Sigmoid colon (tissue), 7 donors: Measurements from ENCODE around the gene RPH3AL. TPM values are rescaled to one million over a fixed set of nuclear protein-coding genes. Genes with fewer than 3 reads are reported as not detected.
"Not testable (repeated sequence)": the region's sequence is repeated elsewhere in the genome, so short reads cannot be mapped to it uniquely, and the experiment has no call there.

Experiments used
- DNase-seq: peaks from one replicate; pipeline ENCODE4 v3.0.0-alpha.2; 2019
- H3K27ac ChIP-seq, 4 donors: fragments of 200-600 bp; sonication (generic); one replicate each; pipeline ENCODE4 v1.5.1; 2016 to 2019; ENCODE audit warnings: mild to moderate bottlenecking in 1 of 4
- H3K27me3 ChIP-seq, 3 donors: fragments of 200-600 bp; sonication (generic); one replicate each; pipeline ENCODE4 v1.5.1; 2019; ENCODE audit warnings: mild to moderate bottlenecking in 1 of 3
- H3K36me3 ChIP-seq, 4 donors: fragments of 200-600 bp; sonication (generic); one replicate each; pipeline ENCODE4 v1.5.1; 2016 to 2019
- H3K4me1 ChIP-seq, 4 donors: fragments of 200-600 bp; sonication (generic); one replicate each; pipeline ENCODE4 v1.5.1; 2017 to 2019
- H3K4me3 ChIP-seq, 4 donors: fragments of 200-600 bp; sonication (generic); one replicate each; pipeline ENCODE4 v1.5.1; 2017 to 2019; ENCODE audit warnings: mild to moderate bottlenecking in 2 of 4, moderate library complexity in 1 of 4
- H3K9me3 ChIP-seq, 4 donors: fragments of 200-600 bp in 3 of 4; sonication (generic) in 3 of 4; one replicate each; pipeline versions ENCODE4 v1.5.1 to v1.6.1; 2013 to 2019
- CTCF ChIP-seq, 4 experiments: fragments of 450-650 bp in 3 of 4; fragments of 200-600 bp in 1 of 4; IDR thresholded peaks; one replicate each; pipeline ENCODE4 v1.5.1; 2016 to 2019; ENCODE audit warnings: antibody characterized with exemption in 4 of 4, mild to moderate bottlenecking in 3 of 4, moderate library complexity in 2 of 4
- EP300 ChIP-seq, 4 donors: sonication (generic); formaldehyde crosslinking; IDR thresholded peaks; one replicate each; pipeline ENCODE4 v1.6.1; 2017; ENCODE audit warnings: antibody characterized with exemption in 4 of 4
- POLR2A ChIP-seq, 2 donors: fragments of 450-650 bp; IDR thresholded peaks; one replicate each; pipeline ENCODE4 v1.6.1; 2016; ENCODE audit warnings: antibody characterized with exemption in 2 of 2, mild to moderate bottlenecking in 2 of 2, moderate library complexity in 2 of 2
- POLR2AphosphoS5 ChIP-seq, 4 donors: sonication (generic); formaldehyde crosslinking; IDR thresholded peaks; one replicate each; pipeline ENCODE4 v1.6.1; 2017; ENCODE audit warnings: antibody characterized with exemption in 4 of 4
- WGBS, 2 donors: extraction: QIAGEN DNeasy Blood & Tissue Kit; methylation state at CpG; one replicate each; pipeline ENCODE4 v1.1.7; 2013; 5-methylcytosine and 5-hydroxymethylcytosine counted together
- intact Hi-C: fragments of 100-400 bp; cut with DNase I; formaldehyde crosslinking; loops from one replicate; pipeline ENCODE4 v1.15.1; 2023
- polyA plus RNA-seq, 3 donors: library from polyadenylated mRNA; stranded (reverse); fragments of 200-250 nt; gene quantifications; one replicate each; pipeline ENCODE4 v1.2.3, GENCODE V29; 2013
- total RNA-seq, 4 donors: library from RNA; depleted of rRNA; stranded (reverse); fragments of >200 nt; gene quantifications; one replicate each; pipeline ENCODE4 v1.1.0, GENCODE V29; 2016
- donor health status: healthy with polysubstance abuse.
- donor health status: Bipolar disorder and iron deficiency.
- donor health status: healthy.

RPH3AL gene
- total and polyA plus RNA-seq, 7 donors, result 1.8 to 23.1 (median 12.7) TPM

DNA sequence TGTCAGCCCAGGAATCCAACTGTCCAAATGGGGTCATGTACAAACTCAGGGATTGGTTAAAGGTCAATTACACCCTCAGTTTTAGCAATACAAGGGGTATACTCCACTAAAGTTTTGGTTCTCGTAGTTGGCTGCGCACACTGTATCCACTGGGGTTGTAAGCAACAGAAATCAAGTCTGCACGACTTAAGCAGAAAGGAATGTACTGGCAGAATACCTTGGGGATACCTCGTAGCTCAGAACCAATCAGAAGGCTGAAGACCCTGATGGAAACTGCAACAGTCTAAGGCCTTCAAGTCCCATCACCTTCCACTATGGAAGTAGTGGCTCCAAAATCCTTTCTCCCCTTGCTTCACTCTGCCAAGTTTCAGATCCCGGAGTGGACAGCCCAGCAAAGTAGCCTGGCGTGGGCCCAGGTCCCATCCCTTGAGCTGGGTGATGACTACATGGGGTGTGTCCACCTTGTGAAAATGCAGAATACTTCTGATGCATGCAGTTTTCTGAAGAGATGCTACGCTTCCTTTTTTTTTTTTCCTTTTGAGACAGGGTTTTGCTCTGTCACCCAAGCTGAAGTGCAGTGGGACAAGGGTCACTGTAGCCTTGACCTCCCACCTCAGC is 21.1 kb upstream of the RPH3AL start:
- no peak for DNase-seq
- intact Hi-C loops, result no loop called here

DNA sequence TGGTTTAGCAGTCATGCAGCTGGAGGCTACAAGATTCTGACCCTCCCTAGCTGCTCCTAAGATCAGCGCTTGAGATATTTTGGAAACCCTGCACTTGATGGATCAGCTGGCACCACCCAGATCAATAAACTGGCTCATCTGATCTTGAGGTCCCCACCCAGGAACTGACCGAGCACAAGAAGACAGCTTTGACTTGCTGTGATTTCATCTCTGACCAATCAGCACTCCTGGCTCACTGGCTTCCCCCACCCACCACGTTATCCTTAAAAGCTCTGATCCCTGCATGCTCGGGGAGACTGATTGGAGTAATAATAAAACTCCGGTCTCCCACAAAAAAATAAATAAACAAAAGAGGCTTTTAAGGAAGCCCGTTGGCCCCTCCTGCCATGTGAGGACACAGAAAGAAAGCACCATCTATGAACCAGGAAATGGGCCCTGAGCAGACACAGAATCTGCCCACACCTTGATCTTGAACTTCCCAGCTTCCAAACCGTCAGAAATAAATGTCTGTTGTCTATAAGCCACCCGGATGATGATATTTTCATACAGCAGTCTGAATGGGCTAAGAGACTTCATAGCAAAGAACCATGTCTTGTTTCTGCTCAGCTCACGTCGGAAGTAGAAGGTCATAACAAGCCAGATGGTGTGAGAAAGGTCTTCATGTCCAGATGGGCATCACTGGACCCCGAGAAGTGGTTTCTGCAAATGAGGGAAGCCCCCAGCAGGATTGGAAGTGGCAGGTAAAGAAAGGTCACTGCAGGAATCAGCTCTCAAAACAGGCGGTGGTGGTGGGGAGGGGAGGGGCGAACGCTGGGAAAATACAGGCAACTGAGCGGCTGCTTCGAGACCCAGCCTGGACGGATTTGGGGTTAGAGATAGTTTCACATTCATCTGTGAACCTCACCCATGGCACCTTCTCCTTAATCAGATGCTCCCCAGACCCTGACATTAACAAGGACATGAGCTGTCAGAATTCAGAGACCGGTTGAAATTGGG is 19.8 kb upstream of the RPH3AL start:
- no peak for DNase-seq
- H3K27ac ChIP-seq, result no peak overlapping the region
- H3K9me3 ChIP-seq, result peaks cover 0 to 2% (median 0%) of the 10 kb centered on the region in 4 donors
- no peaks in the 10 kb centered on the region for H3K4me1 ChIP-seq
- no peak for TF ChIP-seq EP300 (IDR thresholded peaks at IDR 0.05)
- TF ChIP-seq POLR2AphosphoS5 (IDR thresholded peaks at IDR 0.05), result no peak
- TF ChIP-seq POLR2A (IDR thresholded peaks at IDR 0.05), result no peak
- TF ChIP-seq CTCF (IDR thresholded peaks at IDR 0.05), result no peak
- no peaks in the 10 kb centered on the region for H3K27me3 ChIP-seq
- H3K36me3 ChIP-seq, result no peaks in the 10 kb centered on the region
- no peak overlapping the region for H3K4me3 ChIP-seq
- 56 to 73% methylated on average over 18 of the region's 18 CpGs for WGBS, 2 donors
- intact Hi-C loops, result no loop called here

More for the DNA sequence above, 21.1 kb upstream of the RPH3AL start:
- H3K9me3 ChIP-seq, result no peaks in the 10 kb centered on the region
- H3K4me1 ChIP-seq, result no peaks in the 10 kb centered on the region
- WGBS, 2 donors, result 77 to 79% methylated on average over 7 of the region's 7 CpGs
- H3K27ac ChIP-seq, result no peak overlapping the region
- no peaks in the 10 kb centered on the region for H3K36me3 ChIP-seq
- no peak for TF ChIP-seq POLR2A (IDR thresholded peaks at IDR 0.05)
- H3K4me3 ChIP-seq, result no peak overlapping the region
- H3K27me3 ChIP-seq, result no peaks in the 10 kb centered on the region

- intact Hi-C loops, result no loop called here
- H3K27ac ChIP-seq, result no peak overlapping the region
Measured at GRCh38 chr17:371583-371982, 19.0 kb upstream of the RPH3AL start.

DNA sequence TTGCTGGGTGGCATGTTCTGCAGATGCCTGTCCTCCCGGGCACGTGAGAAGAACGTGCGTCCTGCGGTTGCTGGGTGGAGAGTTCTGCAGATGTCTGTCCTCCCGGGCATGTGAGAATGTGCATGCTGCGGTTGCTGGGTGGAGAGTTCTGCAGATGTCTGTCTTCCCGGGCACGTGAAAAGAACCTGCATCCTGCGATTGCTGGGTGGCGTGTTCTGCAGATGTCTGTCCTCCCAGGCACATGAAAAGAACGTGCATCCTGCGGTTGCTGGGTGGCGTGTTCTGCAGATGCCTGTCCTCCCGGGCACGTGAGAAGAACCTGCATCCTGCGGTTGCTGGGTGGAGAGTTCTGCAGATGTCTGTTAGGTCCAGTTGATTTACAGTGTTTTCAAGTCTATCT is 15.0 kb upstream of the RPH3AL start:
- intact Hi-C loops, H3K36me3 ChIP-seq, H3K4me3 ChIP-seq, H3K4me1 ChIP-seq, DNase-seq, H3K9me3 ChIP-seq, H3K27ac ChIP-seq, H3K27me3 ChIP-seq: not testable (repeated sequence)
- WGBS, 2 donors, result 95 to 97% methylated on average over 17 of the region's 17 CpGs

More at GRCh38 chr17:371583-371982, 19.0 kb upstream of the RPH3AL start:
- H3K4me1 ChIP-seq, result no peaks in the 10 kb centered on the region
- peaks cover 0 to 2% (median 0%) of the 10 kb centered on the region in 4 donors for H3K9me3 ChIP-seq
- H3K36me3 ChIP-seq, result no peaks in the 10 kb centered on the region
- H3K4me3 ChIP-seq, result no peak overlapping the region
- H3K27me3 ChIP-seq, result no peaks in the 10 kb centered on the region
- DNase-seq, result no peak
- TF ChIP-seq POLR2AphosphoS5 (IDR thresholded peaks at IDR 0.05) (no peak), POLR2A (IDR thresholded peaks at IDR 0.05) (no peak), CTCF (IDR thresholded peaks at IDR 0.05) (no peak), EP300 (IDR thresholded peaks at IDR 0.05) (no peak)
- 84 to 88% methylated on average over 13 of the region's 13 CpGs for WGBS, 2 donors

GRCh38 chr17:366657-367615 is 14.3 kb upstream of the RPH3AL start:
- not testable (repeated sequence) for DNase-seq

More at GRCh38 chr17:366657-367615, 14.3 kb upstream of the RPH3AL start:
- H3K27me3 ChIP-seq, intact Hi-C loops, H3K4me3 ChIP-seq, H3K9me3 ChIP-seq, H3K36me3 ChIP-seq, H3K27ac ChIP-seq, H3K4me1 ChIP-seq: not testable (repeated sequence)
- WGBS, 2 donors, result 72 to 89% methylated on average over 33 of the region's 33 CpGs
